GM21381 (cell line): ENCODE measurements around the gene MEIOSIN.

Experiments
- ATAC-seq: cut with Tn5 transposase; IDR thresholded peaks from one replicate; pipeline ENCODE4 v1.9.1; 2021; ENCODE audit warnings: mild to moderate bottlenecking, moderate library complexity; ENCODE audit not compliant: unreplicated experiment

Gene MEIOSIN

GRCh38 chr19:45764945-45765701 lies 31.9 kb downstream of the MEIOSIN start:
- ATAC-seq = no peak

GRCh38 chr19:45765702-45766295 lies 32.6 kb downstream of the MEIOSIN start:
- no peak for ATAC-seq

GRCh38 chr19:45766296-45766868 lies 33.1 kb downstream of the MEIOSIN start:
- ATAC-seq = no peak

- ATAC-seq = no peak
Measured at GRCh38 chr19:45766869-45767346, 33.7 kb downstream of the MEIOSIN start.

GRCh38 chr19:45767410-45767880 lies 34.2 kb downstream of the MEIOSIN start:
- ATAC-seq = no peak

GRCh38 chr19:45767881-45768654 lies 34.8 kb downstream of the MEIOSIN start:
- no peak for ATAC-seq

- ATAC-seq = no peak
Measured at GRCh38 chr19:45768655-45768983, 35.4 kb downstream of the MEIOSIN start.

- ATAC-seq = peak; percentile 64
Measured at GRCh38 chr19:45768984-45769782, 35.9 kb downstream of the MEIOSIN start, which contains the start of gene SIX5. SIX5 (minus strand) TSS chr19:45769252; CDS start chr19:45768844, 408 bp downstream.

- ATAC-seq = no peak
Measured at GRCh38 chr19:45769821-45770191, 36.6 kb downstream of the MEIOSIN start.

- peak; percentile 45 for ATAC-seq
Measured at GRCh38 chr19:45770192-45771101, 37.2 kb downstream of the MEIOSIN start.

GRCh38 chr19:45771311-45771933 lies 38.2 kb downstream of the MEIOSIN start:
- no peak for ATAC-seq

- ATAC-seq = no peak
Measured at GRCh38 chr19:45772130-45772840, 39.0 kb downstream of the MEIOSIN start.

GRCh38 chr19:45772912-45773311 lies 39.7 kb downstream of the MEIOSIN start:
- no peak for ATAC-seq

- no peak for ATAC-seq
Measured at GRCh38 chr19:45773384-45773783, 40.1 kb downstream of the MEIOSIN start.

- ATAC-seq = no peak
Measured at GRCh38 chr19:45774765-45775164, 41.5 kb downstream of the MEIOSIN start.

- no peak for ATAC-seq
Measured at GRCh38 chr19:45777395-45777961, 44.2 kb downstream of the MEIOSIN start.

- no peak for ATAC-seq
Measured at GRCh38 chr19:45778010-45778661, 44.9 kb downstream of the MEIOSIN start.
